ENCODE measurements around the gene KRTAP9-4.

KRTAP9-4 gene

DNA sequence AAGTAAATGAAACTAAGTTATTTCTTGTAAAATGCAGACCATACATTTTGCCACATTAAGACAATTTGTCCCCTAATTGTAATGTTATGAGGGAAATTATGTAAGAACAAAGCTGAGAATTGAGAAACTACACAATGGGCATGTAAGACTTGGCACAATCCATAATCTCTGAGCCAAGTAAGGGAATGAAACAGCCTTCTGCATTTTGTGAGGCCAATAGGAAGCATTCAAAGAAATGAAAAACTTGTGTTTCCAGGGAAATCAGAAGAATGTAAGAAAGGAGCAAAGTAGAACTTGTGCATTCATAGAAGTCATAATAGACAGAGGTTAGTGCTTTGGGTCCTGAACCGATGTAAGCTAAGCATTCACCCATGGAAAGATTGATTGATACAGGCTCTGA is 1.8 kb downstream of the KRTAP9-4 start:
- CTCF ChIA-PET, result interaction anchor here (0.6 kb wide), 1 partner anchor 258 kb away, joined by 3 read pairs; no protein-coding TSS in a partner anchor
- POLR2A ChIA-PET, result no interaction called here

DNA sequence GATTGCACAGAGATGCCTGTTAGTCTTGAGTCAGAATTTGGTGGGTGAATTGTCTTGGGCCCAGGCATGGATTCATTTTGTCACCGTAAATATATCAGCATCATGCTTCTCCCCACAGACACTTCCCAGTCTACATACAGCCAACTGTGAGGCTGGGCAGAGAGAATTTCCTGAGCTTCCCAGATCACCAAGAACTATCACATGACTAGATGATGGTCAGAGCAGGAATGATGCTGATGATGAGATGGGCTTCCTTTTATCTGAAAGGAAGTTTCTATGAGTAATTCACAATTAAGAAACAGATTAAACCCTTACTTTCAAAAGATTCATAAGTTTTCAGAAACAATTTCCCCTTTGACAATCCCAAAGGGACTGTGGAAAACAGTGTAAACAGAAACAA is 5.4 kb downstream of the KRTAP9-4 start:
- H3K4me1 ChIP-seq (ENCODE audit: control insufficient read depth, insufficient read depth, low read length), result no peaks in the 10 kb centered on the region
- no peak for TF ChIP-seq EGR2 (tag by site-specific recombination; IDR thresholded peaks at IDR 0.05; ENCODE audit: low read depth)
- TF ChIP-seq, protein P1, sequence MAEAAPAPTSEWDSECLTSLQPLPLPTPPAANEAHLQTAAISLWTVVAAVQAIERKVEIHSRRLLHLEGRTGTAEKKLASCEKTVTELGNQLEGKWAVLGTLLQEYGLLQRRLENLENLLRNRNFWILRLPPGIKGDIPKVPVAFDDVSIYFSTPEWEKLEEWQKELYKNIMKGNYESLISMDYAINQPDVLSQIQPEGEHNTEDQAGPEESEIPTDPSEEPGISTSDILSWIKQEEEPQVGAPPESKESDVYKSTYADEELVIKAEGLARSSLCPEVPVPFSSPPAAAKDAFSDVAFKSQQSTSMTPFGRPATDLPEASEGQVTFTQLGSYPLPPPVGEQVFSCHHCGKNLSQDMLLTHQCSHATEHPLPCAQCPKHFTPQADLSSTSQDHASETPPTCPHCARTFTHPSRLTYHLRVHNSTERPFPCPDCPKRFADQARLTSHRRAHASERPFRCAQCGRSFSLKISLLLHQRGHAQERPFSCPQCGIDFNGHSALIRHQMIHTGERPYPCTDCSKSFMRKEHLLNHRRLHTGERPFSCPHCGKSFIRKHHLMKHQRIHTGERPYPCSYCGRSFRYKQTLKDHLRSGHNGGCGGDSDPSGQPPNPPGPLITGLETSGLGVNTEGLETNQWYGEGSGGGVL (tag by site-specific recombination; IDR thresholded peaks at IDR 0.05), result no peak
- TF ChIP-seq ZNF174 (tag by site-specific recombination; IDR thresholded peaks at IDR 0.05), result no peak
- TF ChIP-seq ZNF366 (tag by site-specific recombination; conservative IDR thresholded peaks at IDR 0.05), result no peak
- TF ChIP-seq KLF10 (tag by site-specific recombination; IDR thresholded peaks at IDR 0.05), result no peak
- no peak for TF ChIP-seq ZXDB (tag by site-specific recombination; IDR thresholded peaks at IDR 0.05)
- no peak for TF ChIP-seq BCL11A (tag by site-specific recombination; IDR thresholded peaks at IDR 0.05; ENCODE audit: low read depth)
- TF ChIP-seq ZBTB1 (tag by site-specific recombination; IDR thresholded peaks at IDR 0.05), result no peak
- no peak for TF ChIP-seq ZNF155 (tag by site-specific recombination; IDR thresholded peaks at IDR 0.05)
- TF ChIP-seq ZNF10 (tag by site-specific recombination; IDR thresholded peaks at IDR 0.05), result no peak
- no peak for TF ChIP-seq ZNF623 (tag by site-specific recombination; IDR thresholded peaks at IDR 0.05)
- no peak for TF ChIP-seq ZNF394 (tag by site-specific recombination; IDR thresholded peaks at IDR 0.05; ENCODE audit: borderline replicate concordance)
- ChIA-PET CTCF (interaction anchor here (0.6 to 2.0 kb wide), 2 partner anchors 294 to 333 kb away, joined by 3 to 8 read pairs; no protein-coding TSS in a partner anchor), POLR2A (no interaction called here)
- no peaks in the 10 kb centered on the region for H3K9me3 ChIP-seq (ENCODE audit: control insufficient read depth, insufficient read depth, low read depth, low read length)
- H3K27ac ChIP-seq (ENCODE audit: extremely low read depth, low read depth, low read length), result no peak overlapping the region
- H3K36me3 ChIP-seq (ENCODE audit: control insufficient read depth in 2 of 2, insufficient read depth in 1 of 2, low read length in 2 of 2), result no peaks in the 10 kb centered on the region
- H3K4me3 ChIP-seq (ENCODE audit: low read depth, low read length), result no peak overlapping the region

More for the DNA sequence above, 1.8 kb downstream of the KRTAP9-4 start:
- Histone ChIP-seq H3K4me3 (ENCODE audit: low read depth, low read length) (no peak overlapping the region), H3K9me3 (ENCODE audit: control insufficient read depth, insufficient read depth, low read depth, low read length) (no peaks in the 10 kb centered on the region), H3K4me1 (ENCODE audit: control insufficient read depth, insufficient read depth, low read length) (no peaks in the 10 kb centered on the region), H3K36me3 (ENCODE audit: control insufficient read depth in 2 of 2, insufficient read depth in 1 of 2, low read length in 2 of 2) (no peaks in the 10 kb centered on the region), H3K27ac (ENCODE audit: extremely low read depth, low read depth, low read length) (no peak overlapping the region)
- TF ChIP-seq RBAK (tag by site-specific recombination; IDR thresholded peaks at IDR 0.05) (no peak), ZNF654 (tag by site-specific recombination; IDR thresholded peaks at IDR 0.05; ENCODE audit: low read depth) (no peak), ZNF621 (tag by site-specific recombination; IDR thresholded peaks at IDR 0.05) (no peak), ZNF133 (tag by site-specific recombination; IDR thresholded peaks at IDR 0.05) (no peak), ZNF530 (tag by site-specific recombination; IDR thresholded peaks at IDR 0.05; ENCODE audit: low read depth) (no peak), MYNN (tag by site-specific recombination; IDR thresholded peaks at IDR 0.05; ENCODE audit: borderline replicate concordance) (no peak), YY1 (tag by site-specific recombination; IDR thresholded peaks at IDR 0.05) (no peak), ZFP69B (tag by site-specific recombination; IDR thresholded peaks at IDR 0.05) (no peak)
- TF ChIP-seq, protein P2, sequence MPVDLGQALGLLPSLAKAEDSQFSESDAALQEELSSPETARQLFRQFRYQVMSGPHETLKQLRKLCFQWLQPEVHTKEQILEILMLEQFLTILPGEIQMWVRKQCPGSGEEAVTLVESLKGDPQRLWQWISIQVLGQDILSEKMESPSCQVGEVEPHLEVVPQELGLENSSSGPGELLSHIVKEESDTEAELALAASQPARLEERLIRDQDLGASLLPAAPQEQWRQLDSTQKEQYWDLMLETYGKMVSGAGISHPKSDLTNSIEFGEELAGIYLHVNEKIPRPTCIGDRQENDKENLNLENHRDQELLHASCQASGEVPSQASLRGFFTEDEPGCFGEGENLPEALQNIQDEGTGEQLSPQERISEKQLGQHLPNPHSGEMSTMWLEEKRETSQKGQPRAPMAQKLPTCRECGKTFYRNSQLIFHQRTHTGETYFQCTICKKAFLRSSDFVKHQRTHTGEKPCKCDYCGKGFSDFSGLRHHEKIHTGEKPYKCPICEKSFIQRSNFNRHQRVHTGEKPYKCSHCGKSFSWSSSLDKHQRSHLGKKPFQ (tag by site-specific recombination; IDR thresholded peaks at IDR 0.05), result no peak
